Stimulated activated CD4-positive, alpha-beta T cell treated with anti-CD3 and anti-CD28 coated beads, TNF-alpha, amount 100 ng/mL, for 48 hours (primary cell): ENCODE measurements around the gene MAML3.

Source experiments
- DNase-seq, 3 donors: peaks; one replicate each; pipeline ENCODE4 v3.0.0-alpha.2; 2020; ENCODE audit warnings: low read depth in 3 of 3

Gene MAML3

DNA sequence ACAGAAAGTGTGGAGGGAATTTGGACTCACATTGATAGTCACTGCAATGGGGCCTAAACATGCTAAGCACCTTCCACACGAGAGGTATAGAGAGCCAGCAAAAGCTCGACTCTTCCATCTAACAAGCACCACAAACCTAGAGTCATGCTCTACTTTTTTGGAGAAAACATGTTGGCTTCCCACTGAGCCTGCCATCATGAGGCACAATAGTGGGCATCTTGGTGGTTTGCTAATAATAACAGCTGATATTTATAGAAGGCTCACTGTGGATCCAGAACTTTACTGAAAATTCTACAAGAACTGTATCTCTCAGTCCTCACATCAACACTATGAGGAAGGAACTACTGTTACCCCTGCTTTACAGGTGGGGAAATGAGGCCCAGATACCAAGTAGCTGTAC, 26.6 kb downstream of the MAML3 start:
- DNase-seq, result no peak

DNA sequence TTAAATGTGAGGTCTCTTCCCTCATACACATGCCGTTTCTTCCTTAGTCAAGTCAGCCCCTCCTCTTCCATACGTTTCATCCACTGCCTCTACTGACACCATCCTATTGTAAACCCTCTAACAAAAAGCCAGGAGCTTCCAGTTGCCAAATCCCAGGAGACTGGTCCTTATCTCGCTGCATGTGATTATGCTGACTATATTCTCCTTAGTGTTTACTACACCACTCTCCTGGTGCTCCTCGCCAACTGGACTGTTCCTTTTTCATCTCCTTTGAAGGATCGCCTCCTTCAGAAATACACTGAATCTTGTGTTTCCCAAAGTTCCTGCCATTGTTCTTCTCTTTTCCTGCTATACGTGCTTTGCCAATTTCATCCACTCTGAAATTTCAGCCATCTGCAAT, 27.7 kb downstream of the MAML3 start:
- no peak for DNase-seq

DNA sequence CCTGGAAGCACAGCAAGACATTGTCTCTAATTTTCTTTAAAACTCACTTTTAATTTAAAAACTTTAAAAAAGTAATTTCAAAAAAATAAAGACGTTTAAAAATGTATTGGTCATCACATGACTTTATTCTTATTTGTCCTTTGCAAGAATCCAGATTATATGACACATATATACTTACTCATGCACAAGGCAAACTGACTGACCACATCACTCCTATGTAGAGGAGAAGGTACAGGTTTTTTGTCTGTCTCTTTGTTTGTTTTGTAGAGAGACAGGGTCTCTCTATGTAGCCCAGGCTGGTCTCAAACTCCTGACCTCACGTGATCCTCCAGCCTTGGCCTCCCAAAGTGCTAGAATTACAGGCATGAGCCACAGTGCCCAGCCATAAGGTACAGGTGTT, 28.6 kb downstream of the MAML3 start:
- DNase-seq, result no peak

DNA sequence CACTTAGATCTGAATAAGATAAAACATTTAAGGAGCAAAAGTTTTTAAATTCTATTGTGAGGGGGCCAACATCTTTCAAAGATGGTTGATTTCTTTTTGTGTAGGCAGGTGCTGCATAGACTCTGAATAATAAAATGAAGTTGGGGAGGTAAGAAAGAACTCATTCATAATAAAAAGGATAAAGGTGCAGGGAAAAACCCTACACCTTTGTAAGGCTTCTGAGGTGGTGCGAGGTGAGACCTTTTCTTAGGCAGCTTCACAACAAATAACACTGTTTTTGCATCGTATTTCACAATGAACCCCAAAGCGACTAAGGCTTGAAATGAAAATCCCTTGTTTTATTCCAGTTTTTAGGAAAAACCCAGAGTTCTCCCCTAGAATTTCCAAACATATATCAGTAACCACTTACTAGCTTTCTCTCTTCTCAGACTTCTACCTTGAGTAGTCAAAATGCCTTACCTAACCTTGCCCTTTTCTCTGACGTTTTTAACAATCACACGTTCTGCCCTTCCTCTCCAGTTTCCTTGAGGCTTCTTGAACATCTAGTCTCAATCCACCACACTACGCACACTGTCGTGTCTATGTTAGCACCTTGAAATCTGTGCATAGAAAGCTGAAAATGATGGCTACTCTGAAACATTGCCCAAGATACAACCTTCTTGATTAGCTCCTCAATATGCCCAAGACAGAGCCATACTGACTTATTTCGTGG, 30.2 kb downstream of the MAML3 start:
- no peak for DNase-seq

DNA sequence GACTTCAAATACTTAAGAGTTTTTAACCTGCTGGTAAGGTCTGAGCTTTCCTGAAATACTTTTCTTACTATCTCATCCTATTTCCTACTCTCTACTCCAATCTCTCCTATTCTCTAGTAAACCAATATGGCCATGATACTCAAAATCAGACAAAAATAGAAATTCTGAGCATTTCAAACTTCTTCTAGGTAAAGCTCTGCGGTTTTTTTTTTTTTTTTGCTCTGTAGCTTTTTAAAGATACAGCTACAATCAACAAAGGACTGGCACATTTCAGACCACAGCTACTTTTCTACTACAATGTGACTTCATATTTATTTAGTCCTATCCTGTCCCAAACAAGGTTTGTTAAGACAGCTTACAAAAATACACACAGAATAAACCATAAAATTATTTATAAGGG, 31.1 kb downstream of the MAML3 start:
- no peak for DNase-seq

DNA sequence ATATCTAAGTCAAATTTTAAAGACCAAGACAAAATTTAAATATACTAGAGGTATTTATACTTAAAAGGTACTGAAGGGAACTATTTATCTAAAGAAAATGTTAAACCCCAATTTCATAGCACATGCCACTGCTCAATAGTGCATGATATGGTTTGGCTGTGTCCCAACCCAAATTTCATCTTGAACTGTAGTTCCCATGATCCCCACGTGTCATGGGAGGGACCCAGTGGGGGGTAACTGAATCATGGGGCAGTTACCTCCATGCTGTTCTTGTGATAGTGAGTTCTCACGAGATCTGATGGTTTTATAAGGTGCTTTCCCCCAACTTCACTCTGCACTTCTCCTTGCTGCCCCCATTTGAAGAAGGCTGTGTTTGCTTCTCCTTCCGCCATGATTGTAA, 32.3 kb downstream of the MAML3 start:
- no peak for DNase-seq

DNA sequence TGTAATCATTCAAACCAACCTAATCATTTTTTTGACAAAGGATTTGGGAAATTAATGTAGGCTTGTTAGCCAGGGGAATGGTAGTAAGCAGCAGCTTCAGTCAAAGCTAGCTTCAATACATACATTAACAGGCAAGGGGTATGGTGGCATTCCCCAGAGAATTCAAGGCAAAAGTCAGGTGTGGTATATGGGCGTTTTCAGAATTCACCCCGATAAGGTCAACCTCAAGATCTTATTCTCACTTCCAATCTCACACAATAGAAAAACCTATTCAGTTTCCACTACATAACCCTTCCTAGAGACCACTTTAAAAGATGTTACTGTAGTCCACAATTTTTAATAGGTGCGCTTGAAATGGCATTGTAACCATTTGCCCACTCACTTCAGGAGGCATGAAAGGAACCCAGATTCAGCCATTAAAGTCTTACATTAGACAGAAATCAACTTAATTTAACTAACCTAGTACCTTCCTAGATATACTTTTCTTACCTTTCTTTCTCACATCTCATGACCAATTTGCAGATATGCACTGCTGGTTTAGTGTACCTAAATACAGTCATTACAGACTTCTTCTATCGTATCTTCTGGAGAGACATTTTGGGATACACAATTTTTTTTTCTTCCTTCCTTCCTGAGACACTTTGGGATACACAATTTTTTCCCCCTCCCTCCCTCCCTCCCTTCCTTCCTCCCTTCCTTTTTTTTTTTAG, 34.9 kb downstream of the MAML3 start:
- DNase-seq, result no peak

DNA sequence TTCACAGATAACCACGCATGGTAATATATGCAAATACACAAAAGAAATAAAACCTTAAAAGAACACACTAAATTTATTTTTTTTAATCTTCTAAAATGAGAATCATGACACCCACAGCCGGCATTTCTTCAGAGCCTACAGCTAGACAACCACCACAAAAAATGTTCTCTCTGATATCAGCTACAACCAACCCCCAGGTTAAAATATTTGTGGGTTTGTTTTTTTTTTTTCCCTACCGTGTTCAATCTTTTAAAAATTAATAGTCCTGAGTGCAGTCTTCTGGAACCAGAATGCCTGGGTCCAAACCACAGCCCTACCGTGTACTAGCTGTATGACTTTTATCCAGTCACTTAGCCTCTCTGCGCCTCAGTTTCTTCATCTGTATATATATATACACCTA, 36.0 kb downstream of the MAML3 start:
- DNase-seq, result no peak

DNA sequence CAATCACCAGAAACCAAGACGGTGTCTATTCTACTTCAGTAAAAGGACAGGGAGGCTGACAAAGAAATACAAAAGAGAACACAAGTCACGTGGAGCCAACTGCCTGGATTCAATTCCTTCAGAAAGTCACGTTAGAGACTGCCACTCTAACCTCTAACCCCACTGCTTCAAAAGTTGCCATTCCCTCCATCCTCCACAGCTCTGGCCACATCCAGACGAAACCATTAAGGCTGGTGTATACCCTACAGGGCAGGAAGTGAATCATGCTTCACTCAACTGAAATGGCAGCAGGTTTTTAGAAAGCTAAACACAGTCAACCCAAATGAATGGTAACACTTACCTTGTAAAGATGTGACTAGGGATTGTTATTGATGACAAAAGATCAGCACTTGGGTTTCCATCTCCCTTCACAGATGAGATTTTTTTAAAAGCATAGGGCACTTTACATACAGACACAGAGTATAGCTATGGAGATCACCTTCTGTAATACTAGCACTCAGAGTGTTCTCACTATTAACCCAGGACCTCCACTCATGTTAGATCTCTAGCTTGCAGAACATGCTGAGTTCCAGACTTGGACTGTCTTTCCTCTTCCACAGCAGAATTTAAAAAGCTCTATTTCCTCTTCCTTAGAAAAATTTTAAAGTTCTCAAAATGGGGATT, 37.4 kb downstream of the MAML3 start:
- DNase-seq, result no peak

DNA sequence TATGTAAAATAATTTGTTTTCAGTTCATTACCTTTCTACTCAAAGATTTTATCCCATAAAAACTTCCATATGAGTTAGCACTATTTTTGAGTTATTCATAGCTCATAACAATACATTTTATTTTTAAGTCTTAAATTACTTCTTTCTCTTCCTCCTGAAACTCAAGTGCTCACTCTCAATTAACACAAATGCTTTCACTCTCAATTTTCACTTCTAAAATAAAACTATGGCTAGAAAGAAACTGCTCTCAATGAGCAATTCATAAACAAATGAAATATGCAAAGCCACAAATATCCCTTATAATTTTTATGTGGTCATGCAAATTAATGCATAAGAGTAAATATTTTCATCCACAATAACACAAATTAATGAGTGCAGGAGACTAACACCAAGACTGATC, 38.8 kb downstream of the MAML3 start:
- DNase-seq, result no peak

DNA sequence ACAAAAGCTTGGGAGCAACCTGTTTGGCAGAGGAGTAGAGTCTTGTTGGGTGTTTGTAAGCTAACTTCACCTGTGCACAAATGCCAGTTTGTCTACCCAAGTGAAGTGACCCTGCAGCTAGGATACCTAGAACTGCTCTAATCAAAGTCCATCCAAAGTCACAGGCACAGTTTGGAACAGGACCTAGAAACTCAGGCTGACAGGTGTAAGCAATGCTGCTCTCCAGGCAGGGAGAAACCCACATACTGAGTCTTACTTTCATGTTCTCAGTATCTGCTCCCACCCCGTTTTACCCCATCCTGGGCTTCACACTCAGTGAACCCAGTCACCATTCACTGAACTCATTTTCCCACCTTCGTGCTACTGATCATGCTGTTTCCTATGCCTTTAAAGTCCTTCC, 40.3 kb downstream of the MAML3 start:
- no peak for DNase-seq

DNA sequence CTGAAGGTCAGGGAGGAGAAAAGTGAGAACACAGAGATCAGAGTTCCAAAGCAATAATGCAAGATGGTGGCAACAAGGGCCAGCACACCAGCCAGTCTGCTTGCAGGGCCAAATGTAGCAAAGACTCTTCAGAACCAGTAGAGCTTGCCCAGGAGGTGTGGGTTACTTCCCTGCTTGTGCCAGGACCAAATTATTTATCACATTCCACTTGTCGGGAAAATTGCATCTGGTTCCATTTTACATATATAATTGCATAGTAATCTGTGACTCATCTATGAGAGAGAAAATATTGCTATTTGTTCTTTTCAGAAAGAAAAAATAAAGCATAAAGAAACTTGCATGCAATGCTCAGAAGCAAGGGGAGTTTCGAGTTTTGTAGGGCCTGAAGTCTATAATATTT, 41.4 kb downstream of the MAML3 start:
- DNase-seq, result no peak

DNA sequence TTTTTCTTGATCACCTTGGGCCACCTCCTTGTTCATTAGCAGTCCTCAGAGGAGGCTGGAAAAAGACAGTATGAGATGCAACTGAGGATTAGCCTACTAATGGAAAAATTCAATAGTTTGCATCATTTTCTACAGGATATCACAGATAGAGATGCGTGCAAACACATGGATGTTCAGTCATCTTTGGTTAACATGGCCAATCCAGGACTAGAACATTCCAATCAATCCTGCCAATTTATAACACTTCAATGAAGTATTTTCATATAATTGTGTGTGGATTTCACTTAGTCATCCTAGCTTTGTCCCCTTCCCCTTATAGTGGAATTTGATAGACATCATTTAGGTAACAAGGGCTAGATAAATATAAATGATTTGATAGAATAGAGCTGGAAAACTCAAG, 42.7 kb downstream of the MAML3 start:
- DNase-seq, result no peak

DNA sequence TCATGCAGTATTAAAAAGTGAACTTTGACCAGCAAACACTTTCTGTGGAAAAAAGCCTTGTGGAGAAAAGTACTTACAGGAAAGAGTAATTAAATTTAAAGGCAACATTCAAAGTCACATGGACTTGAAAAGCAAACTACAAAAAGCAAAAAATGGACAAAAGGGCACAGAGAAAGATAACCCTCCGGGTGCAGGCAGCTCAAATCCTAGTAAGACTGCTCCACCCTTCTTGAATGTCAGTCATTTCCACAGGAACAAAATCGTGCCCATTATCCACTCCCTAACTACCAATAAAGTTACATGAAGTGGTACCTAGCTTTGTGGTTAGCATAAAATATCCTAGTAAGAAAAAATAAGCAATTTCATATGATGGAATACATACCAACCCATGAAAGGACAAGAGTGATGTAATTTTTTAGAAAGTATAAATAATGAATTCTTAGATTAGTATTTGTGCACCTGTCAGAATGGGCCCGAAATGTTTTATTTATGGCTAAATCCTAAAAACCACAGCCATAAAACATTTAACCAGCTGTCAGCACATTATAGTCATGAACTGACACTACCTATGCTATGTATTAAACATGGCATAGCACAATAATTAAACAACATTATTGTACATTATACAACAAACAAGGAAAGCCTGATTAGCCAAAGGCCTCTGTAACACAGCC, 43.3 kb downstream of the MAML3 start:
- no peak for DNase-seq

DNA sequence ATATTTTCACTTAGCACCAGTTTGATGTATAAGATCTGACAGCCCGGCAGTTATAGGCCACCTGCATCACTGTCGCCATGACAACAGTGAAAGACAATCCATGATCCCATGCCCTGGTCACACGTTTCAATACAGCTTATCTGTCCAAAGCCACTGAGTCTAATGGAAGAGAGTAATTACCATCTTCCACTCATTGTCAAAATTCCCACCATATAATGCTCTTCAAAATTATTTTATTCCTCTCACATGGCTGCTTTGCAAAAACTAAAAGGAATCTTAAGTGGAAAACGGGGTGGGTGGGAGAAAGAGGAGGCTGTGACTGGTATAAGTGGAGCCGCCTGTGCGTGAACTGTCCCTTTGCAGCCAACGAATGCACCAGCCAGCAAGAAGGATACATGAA, 44.2 kb downstream of the MAML3 start:
- no peak for DNase-seq

DNA sequence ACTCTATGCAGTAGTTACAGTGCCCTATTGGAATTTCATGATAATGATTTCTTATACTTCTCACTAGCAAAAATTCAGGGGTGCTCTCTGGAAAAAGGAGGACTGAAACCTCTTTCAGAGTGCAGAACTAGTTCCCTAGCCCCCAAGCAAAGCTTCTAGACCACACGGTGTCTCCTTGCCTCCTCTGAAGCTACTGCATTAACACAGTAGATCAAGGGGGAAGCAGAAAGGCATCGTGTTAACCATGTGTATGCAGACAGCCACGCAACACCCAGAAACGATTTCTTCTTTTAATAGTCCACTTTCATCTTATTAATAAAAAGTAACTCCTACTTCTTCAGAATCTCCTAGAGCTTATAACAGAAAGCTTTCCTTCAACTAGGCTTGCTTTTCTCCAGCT, 44.7 kb downstream of the MAML3 start:
- no peak for DNase-seq

DNA sequence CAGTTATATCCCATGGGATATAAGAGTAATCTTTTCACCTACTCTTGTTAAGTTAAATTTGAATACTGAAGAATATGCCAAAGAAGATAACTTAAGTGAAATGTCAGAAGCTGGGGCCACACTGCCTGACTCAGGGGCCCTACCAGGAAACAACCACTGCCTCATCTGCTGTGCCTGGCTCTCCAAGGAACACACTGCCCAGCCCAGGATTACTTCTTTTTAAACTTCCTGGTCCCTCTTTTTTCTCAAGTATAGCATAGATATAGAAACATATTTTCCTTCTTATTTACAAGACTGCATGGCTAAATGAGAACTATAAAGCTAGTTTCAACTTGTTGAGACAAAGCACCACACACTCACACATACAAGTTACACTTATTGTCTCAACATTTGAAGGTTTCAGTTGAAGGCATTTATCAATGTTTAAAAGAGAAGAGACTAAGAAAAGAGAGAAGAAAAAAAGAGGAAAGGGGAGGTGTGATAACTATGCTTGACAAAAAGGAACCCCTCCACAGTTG, 45.2 kb downstream of the MAML3 start:
- DNase-seq, result no peak

DNA sequence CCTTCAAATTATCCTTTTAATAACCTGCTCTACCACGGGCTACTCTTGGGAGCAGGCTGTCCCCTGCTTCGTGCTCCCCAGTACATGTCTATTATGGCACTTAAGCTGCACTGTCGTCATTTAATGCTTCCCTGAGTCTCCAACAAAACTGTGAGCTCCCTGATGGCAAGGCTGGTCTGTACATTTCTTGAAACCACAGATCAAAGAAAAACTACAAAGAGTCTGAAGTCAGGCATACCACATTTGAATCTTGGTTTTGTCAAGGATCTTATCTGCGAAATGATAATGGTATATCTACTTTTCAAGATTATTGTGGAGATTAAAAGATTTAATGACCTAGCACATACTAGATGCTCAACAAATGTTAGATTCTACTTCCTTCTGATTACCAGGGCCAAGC, 45.7 kb downstream of the MAML3 start:
- no peak for DNase-seq

DNA sequence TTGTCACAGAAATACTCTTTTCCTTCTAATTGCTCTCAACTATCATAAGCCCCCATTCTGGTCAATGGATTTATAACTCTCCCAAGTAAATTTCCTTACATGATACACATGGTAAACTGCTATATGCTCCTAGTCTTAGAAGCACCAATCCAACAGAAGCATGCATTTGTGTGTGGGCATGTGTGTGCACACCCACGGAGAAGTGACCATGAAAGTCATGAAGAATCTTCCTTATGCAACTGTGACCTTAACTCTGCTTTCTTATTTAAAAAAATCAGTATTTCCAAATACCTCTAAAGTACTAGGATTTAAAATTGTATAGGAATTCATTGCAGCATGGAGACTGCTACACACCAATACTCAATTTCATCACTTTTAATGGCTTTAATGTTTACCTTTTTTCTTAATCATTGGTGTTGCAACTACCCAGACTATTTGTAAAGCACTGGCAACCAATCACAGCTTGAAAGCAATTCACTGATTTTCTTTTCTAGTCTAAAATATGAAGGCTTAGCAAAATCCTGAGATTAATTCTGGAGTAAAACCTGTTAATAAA, 47.6 kb downstream of the MAML3 start:
- DNase-seq, result no peak

DNA sequence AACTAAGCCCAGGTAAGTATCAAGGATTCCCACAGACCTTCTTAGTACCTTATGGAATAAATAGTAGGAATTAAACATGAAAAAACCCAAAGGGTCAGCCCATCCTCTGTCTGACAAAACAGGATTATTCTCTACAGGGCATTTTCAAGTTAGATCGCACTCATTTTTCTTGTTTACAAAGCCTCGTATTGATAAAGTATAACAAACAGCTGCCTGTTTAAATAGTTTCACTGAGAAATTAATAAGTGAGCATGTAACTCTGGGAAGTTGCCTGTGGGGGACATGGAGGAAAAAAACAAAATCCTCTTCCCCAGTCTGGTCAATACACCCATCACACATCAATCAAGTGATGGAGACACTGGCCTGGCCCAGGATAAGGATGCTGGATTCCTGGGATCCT, 48.5 kb downstream of the MAML3 start:
- DNase-seq, result no peak

DNA sequence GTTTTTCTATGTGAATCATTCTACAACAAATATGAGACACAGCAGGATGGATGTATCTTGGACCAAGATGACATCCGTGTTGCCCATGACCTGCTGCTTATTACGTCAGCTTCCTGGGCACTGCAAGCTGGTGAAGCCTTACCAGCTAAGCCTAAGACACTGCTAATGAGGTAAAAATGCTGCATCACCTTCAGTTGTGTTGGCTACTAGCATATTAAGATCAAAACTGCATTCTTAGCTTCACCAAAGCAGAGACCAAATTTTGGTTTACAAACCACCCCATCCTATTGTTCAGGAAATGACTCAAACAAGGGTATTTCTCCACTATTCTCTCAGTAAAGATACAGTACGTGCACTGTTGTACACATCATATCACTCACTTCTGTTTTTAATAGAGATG, 50.3 kb downstream of the MAML3 start:
- DNase-seq, result peak in 2 of 3 donors; percentile 13 to 42

DNA sequence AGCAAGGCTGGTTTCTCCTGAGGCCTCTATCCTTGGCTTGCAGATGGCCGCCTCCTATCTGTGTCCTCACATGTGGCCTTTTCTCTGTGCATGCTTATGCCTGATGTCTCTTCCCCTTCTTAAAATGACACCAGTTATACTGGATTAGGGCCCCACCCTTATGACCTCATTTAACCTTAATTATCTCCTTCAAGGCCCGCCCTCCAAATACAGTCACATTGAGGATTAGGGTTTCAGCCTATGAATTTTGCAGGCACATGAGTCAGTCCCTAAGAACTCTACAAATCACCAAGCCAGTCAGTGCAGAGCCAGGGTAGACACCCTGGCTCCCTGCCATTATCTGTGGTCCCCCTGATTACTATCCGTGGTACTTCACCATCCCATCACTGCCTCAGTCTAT, 51.6 kb downstream of the MAML3 start:
- no peak for DNase-seq
